Measurements from ENCODE around the gene MRPS25.

MRPS25 gene

DNA sequence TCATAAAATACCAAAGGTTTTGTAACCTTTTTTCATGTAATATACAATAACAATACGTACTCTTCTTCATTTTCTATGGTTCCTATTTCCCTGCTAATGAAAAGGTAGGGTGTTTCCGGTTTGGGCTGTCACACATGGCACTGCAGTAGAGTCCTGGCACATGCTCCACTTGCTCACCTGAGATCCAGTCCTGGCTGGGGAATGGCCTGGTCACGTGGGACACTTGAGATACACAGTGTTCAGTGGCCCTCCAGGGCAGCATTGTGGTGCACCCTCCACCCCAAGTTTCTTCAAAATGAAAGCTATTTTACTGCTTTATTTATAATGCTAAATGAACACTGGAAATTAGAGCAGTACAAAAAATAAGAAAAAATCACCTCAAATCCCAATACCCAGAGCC is 23.2 kb downstream of the MRPS25 start:
- peaks cover 42 to 99% of the 10 kb centered on the region in 2 donors for H3K36me3 ChIP-seq (replicated peaks in 1 of 2; ENCODE audit: control insufficient read depth in 2 of 2, insufficient read depth in 2 of 2, low read length in 2 of 2)
- no peak overlapping the region for H2BK12ac ChIP-seq (ENCODE audit: low read length)
- peaks cover 0 to 8% of the 10 kb centered on the region in 2 donors for H3K4me1 ChIP-seq (ENCODE audit: control insufficient read depth in 2 of 2, insufficient read depth in 1 of 2, low read depth in 1 of 2, low read length in 2 of 2)
- H3K4me3 ChIP-seq (ENCODE audit: low read length in 2 of 2), result no peak overlapping the region
- H3K14ac ChIP-seq (ENCODE audit: low read length), result no peak overlapping the region
- no peak for DNase-seq (ENCODE audit: low spot score)
- H2BK15ac ChIP-seq (ENCODE audit: low read length), result no peak overlapping the region
- no CpG with 5 or more reads among the region's 3 CpGs for WGBS, 2 donors (ENCODE audit: extremely low coverage in 2 of 2, insufficient read length in 2 of 2, insufficient replicate concordance in 1 of 2)
- no peak overlapping the region for H2BK120ac ChIP-seq (ENCODE audit: low read depth, low read length)
- no peak overlapping the region for H3K23ac ChIP-seq (ENCODE audit: low read depth, low read length, poor library complexity)
- H4K8ac ChIP-seq (ENCODE audit: low read depth, low read length), result no peak overlapping the region
- no peak overlapping the region for H3K18ac ChIP-seq (ENCODE audit: low read length)
- no peak overlapping the region for H2AFZ ChIP-seq (ENCODE audit: low read length)
- H3K27me3 ChIP-seq (ENCODE audit: control insufficient read depth in 3 of 3, insufficient read depth in 3 of 3, low read depth in 1 of 3, low read length in 3 of 3), result no peaks in the 10 kb centered on the region
- H3K4me2 ChIP-seq (ENCODE audit: insufficient read depth, low read length, poor library complexity, severe bottlenecking), result no peak overlapping the region
- no peak overlapping the region for H3K4ac ChIP-seq (ENCODE audit: low read length)
- H3K27ac ChIP-seq (replicated peaks; ENCODE audit: low read length), result no peak overlapping the region
- H2BK5ac ChIP-seq (ENCODE audit: low read length), result no peak overlapping the region
- H4K91ac ChIP-seq (ENCODE audit: low read depth, low read length, poor library complexity), result no peak overlapping the region
- H2AK5ac ChIP-seq (ENCODE audit: low read depth, low read length), result no peak overlapping the region
- no peak overlapping the region for H3K9ac ChIP-seq (ENCODE audit: low read depth, low read length, poor library complexity)
- H3K9me3 ChIP-seq (replicated peaks in 1 of 2; ENCODE audit: control insufficient read depth in 2 of 2, insufficient read depth in 1 of 2, low read depth in 1 of 2, low read length in 2 of 2), result no peaks in the 10 kb centered on the region
- H3K79me1 ChIP-seq (ENCODE audit: low read depth, low read length), result no peaks in the 10 kb centered on the region

GRCh38 chr3:15040844-15041243 is 24.3 kb downstream of the MRPS25 start:
- Histone ChIP-seq H3K23ac (ENCODE audit: low read depth, low read length, poor library complexity) (no peak overlapping the region), H4K91ac (ENCODE audit: low read depth, low read length, poor library complexity) (no peak overlapping the region), H3K4me2 (ENCODE audit: insufficient read depth, low read length, poor library complexity, severe bottlenecking) (no peak overlapping the region), H2BK15ac (ENCODE audit: low read length) (no peak overlapping the region), H3K4me1 (ENCODE audit: control insufficient read depth in 2 of 2, insufficient read depth in 1 of 2, low read depth in 1 of 2, low read length in 2 of 2) (peaks cover 0 to 8% of the 10 kb centered on the region in 2 donors), H3K27ac (replicated peaks; ENCODE audit: low read length) (no peak overlapping the region), H3K36me3 (replicated peaks in 1 of 2; ENCODE audit: control insufficient read depth in 2 of 2, insufficient read depth in 2 of 2, low read length in 2 of 2) (peaks cover 32 to 99% of the 10 kb centered on the region in 2 donors), H2BK5ac (ENCODE audit: low read length) (no peak overlapping the region), H3K9me3 (replicated peaks in 1 of 2; ENCODE audit: control insufficient read depth in 2 of 2, insufficient read depth in 1 of 2, low read depth in 1 of 2, low read length in 2 of 2) (no peaks in the 10 kb centered on the region), H3K4ac (ENCODE audit: low read length) (no peak overlapping the region), H3K18ac (ENCODE audit: low read length) (no peak overlapping the region), H3K27me3 (ENCODE audit: control insufficient read depth in 3 of 3, insufficient read depth in 3 of 3, low read depth in 1 of 3, low read length in 3 of 3) (no peaks in the 10 kb centered on the region), H4K8ac (ENCODE audit: low read depth, low read length) (no peak overlapping the region), H3K9ac (ENCODE audit: low read depth, low read length, poor library complexity) (no peak overlapping the region), H2AFZ (ENCODE audit: low read length) (no peak overlapping the region), H3K4me3 (ENCODE audit: low read length in 2 of 2) (no peak overlapping the region), H2BK12ac (ENCODE audit: low read length) (no peak overlapping the region), H3K79me1 (ENCODE audit: low read depth, low read length) (no peaks in the 10 kb centered on the region), H2AK5ac (ENCODE audit: low read depth, low read length) (no peak overlapping the region), H2BK120ac (ENCODE audit: low read depth, low read length) (no peak overlapping the region), H3K14ac (ENCODE audit: low read length) (no peak overlapping the region)
- DNase-seq (ENCODE audit: low spot score), result no peak
- WGBS, 2 donors (ENCODE audit: extremely low coverage in 2 of 2, insufficient read length in 2 of 2, insufficient replicate concordance in 1 of 2), result no CpG with 5 or more reads among the region's 3 CpGs

DNA sequence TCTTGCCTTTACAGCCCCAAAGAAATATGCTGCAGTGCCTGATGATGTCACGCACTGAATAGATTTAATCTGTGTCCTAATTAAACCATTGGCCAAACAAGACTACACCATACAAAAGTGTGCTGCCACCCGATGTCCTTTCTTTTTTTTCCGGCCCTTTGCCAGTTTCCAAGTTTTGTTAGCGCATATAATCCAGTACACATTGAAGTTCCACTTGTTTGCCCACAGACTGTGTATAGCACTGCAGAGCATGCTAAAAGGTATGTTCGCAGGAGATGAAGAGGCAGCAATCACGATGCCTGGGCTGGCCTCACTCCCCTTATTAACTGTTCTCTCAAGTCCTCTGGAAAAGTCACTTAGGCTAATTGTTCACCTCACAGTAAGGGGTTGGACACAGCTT is 26.8 kb downstream of the MRPS25 start:
- Histone ChIP-seq H3K9me3 (replicated peaks in 1 of 2; ENCODE audit: control insufficient read depth in 2 of 2, insufficient read depth in 1 of 2, low read depth in 1 of 2, low read length in 2 of 2) (peaks cover 0 to 2% of the 10 kb centered on the region in 2 donors), H3K23ac (ENCODE audit: low read depth, low read length, poor library complexity) (no peak overlapping the region), H3K4me2 (ENCODE audit: insufficient read depth, low read length, poor library complexity, severe bottlenecking) (no peak overlapping the region), H2AK5ac (ENCODE audit: low read depth, low read length) (no peak overlapping the region), H4K91ac (ENCODE audit: low read depth, low read length, poor library complexity) (no peak overlapping the region), H3K4me3 (ENCODE audit: low read length in 2 of 2) (no peak overlapping the region), H3K27me3 (ENCODE audit: control insufficient read depth in 3 of 3, insufficient read depth in 3 of 3, low read depth in 1 of 3, low read length in 3 of 3) (no peaks in the 10 kb centered on the region), H3K4ac (ENCODE audit: low read length) (no peak overlapping the region), H3K4me1 (ENCODE audit: control insufficient read depth in 2 of 2, insufficient read depth in 1 of 2, low read depth in 1 of 2, low read length in 2 of 2) (peaks cover 0 to 8% of the 10 kb centered on the region in 2 donors), H2BK5ac (ENCODE audit: low read length) (no peak overlapping the region), H3K27ac (replicated peaks; ENCODE audit: low read length) (peak overlapping the region; percentile 4), H3K79me1 (ENCODE audit: low read depth, low read length) (no peaks in the 10 kb centered on the region), H2AFZ (ENCODE audit: low read length) (no peak overlapping the region), H2BK15ac (ENCODE audit: low read length) (no peak overlapping the region), H3K14ac (ENCODE audit: low read length) (no peak overlapping the region), H4K8ac (ENCODE audit: low read depth, low read length) (no peak overlapping the region), H3K9ac (ENCODE audit: low read depth, low read length, poor library complexity) (no peak overlapping the region), H2BK120ac (ENCODE audit: low read depth, low read length) (no peak overlapping the region), H2BK12ac (ENCODE audit: low read length) (no peak overlapping the region), H3K36me3 (replicated peaks in 1 of 2; ENCODE audit: control insufficient read depth in 2 of 2, insufficient read depth in 2 of 2, low read length in 2 of 2) (peaks cover 27 to 97% of the 10 kb centered on the region in 2 donors), H3K18ac (ENCODE audit: low read length) (no peak overlapping the region)
- DNase-seq (ENCODE audit: low spot score), result no peak
- WGBS, 2 donors (ENCODE audit: extremely low coverage in 2 of 2, insufficient read length in 2 of 2, insufficient replicate concordance in 1 of 2), result no CpG with 5 or more reads among the region's 6 CpGs

GRCh38 chr3:15033103-15033502 is 32.0 kb downstream of the MRPS25 start:
- H3K4me2 ChIP-seq (ENCODE audit: insufficient read depth, low read length, poor library complexity, severe bottlenecking), result no peak overlapping the region
- H3K23ac ChIP-seq (ENCODE audit: low read depth, low read length, poor library complexity), result no peak overlapping the region
- H2BK5ac ChIP-seq (ENCODE audit: low read length), result no peak overlapping the region
- H4K8ac ChIP-seq (ENCODE audit: low read depth, low read length), result no peak overlapping the region
- no peak overlapping the region for H4K91ac ChIP-seq (ENCODE audit: low read depth, low read length, poor library complexity)
- no peak overlapping the region for H2BK120ac ChIP-seq (ENCODE audit: low read depth, low read length)
- H3K18ac ChIP-seq (ENCODE audit: low read length), result no peak overlapping the region
- no peak overlapping the region for H3K27ac ChIP-seq (replicated peaks; ENCODE audit: low read length)
- H3K4me1 ChIP-seq (ENCODE audit: control insufficient read depth in 2 of 2, insufficient read depth in 1 of 2, low read depth in 1 of 2, low read length in 2 of 2), result peaks cover 0 to 3% of the 10 kb centered on the region in 2 donors
- no peak overlapping the region for H2BK12ac ChIP-seq (ENCODE audit: low read length)
- H3K27me3 ChIP-seq (ENCODE audit: control insufficient read depth in 3 of 3, insufficient read depth in 3 of 3, low read depth in 1 of 3, low read length in 3 of 3), result no peaks in the 10 kb centered on the region
- no peak overlapping the region for H3K14ac ChIP-seq (ENCODE audit: low read length)
- peaks cover 0 to 4% of the 10 kb centered on the region in 2 donors for H3K9me3 ChIP-seq (replicated peaks in 1 of 2; ENCODE audit: control insufficient read depth in 2 of 2, insufficient read depth in 1 of 2, low read depth in 1 of 2, low read length in 2 of 2)
- no peak overlapping the region for H2BK15ac ChIP-seq (ENCODE audit: low read length)
- no peak overlapping the region for H3K4me3 ChIP-seq (ENCODE audit: low read length in 2 of 2)
- H3K36me3 ChIP-seq (replicated peaks in 1 of 2; ENCODE audit: control insufficient read depth in 2 of 2, insufficient read depth in 2 of 2, low read length in 2 of 2), result peaks cover 43 to 94% of the 10 kb centered on the region in 2 donors
- H3K9ac ChIP-seq (ENCODE audit: low read depth, low read length, poor library complexity), result no peak overlapping the region
- no peak overlapping the region for H2AFZ ChIP-seq (ENCODE audit: low read length)
- DNase-seq (ENCODE audit: low spot score), result no peak
- no peak overlapping the region for H3K4ac ChIP-seq (ENCODE audit: low read length)
- WGBS, 2 donors (ENCODE audit: extremely low coverage in 2 of 2, insufficient read length in 2 of 2, insufficient replicate concordance in 1 of 2), result no CpG with 5 or more reads among the region's 3 CpGs
- no peak overlapping the region for H2AK5ac ChIP-seq (ENCODE audit: low read depth, low read length)
- no peaks in the 10 kb centered on the region for H3K79me1 ChIP-seq (ENCODE audit: low read depth, low read length)
